ENCODE measurements around the gene GBX1.

- TF ChIP-seq EZH2phosphoT487 (IDR thresholded peaks at IDR 0.05; ENCODE audit: borderline replicate concordance, low read length) (no peak), CTCF (IDR thresholded peaks at IDR 0.05; ENCODE audit: low read depth, low read length, poor library complexity, severe bottlenecking) (no peak)
Observed at GRCh38 chr7:151208253-151208862, 40.9 kb upstream of the GBX1 start.

All from DOHH2 (cell line).